NCI-H1694 treated with DMSO at 0.1 percent for 48 hours (cell line): Measurements from ENCODE around the gene DCP2.

ENCODE experiments used
- DNase-seq: peaks from one replicate; lab custom pipeline; 2025; lab: John Stamatoyannopoulos, UW

Gene DCP2

GRCh38 chr5:113022661-113023060, 46.1 kb downstream of the DCP2 start:
- DNase-seq: no peak

- DNase-seq: no peak
These were observed 47.6 kb downstream of the DCP2 start for GRCh38 chr5:113024076-113024697.

GRCh38 chr5:113025596-113025995, 49.0 kb downstream of the DCP2 start:
- DNase-seq: no peak

GRCh38 chr5:113026211-113026610, 49.6 kb downstream of the DCP2 start:
- no peak for DNase-seq

GRCh38 chr5:113027015-113027414, 50.4 kb downstream of the DCP2 start:
- DNase-seq: no peak

- no peak for DNase-seq
These were observed 50.8 kb downstream of the DCP2 start for GRCh38 chr5:113027431-113027830.

GRCh38 chr5:113029614-113030013, 53.0 kb downstream of the DCP2 start:
- no peak for DNase-seq

- DNase-seq: no peak
These were observed 54.5 kb downstream of the DCP2 start for GRCh38 chr5:113031104-113031503.

- DNase-seq: no peak
These were observed 55.0 kb downstream of the DCP2 start for GRCh38 chr5:113031557-113031956.

GRCh38 chr5:113034182-113034773, 57.7 kb downstream of the DCP2 start:
- DNase-seq: no peak

- DNase-seq: no peak
These were observed 58.5 kb downstream of the DCP2 start for GRCh38 chr5:113035096-113035495.

- no peak for DNase-seq
These were observed 59.7 kb downstream of the DCP2 start for GRCh38 chr5:113036321-113036720.

GRCh38 chr5:113036826-113037225, 60.2 kb downstream of the DCP2 start:
- no peak for DNase-seq

GRCh38 chr5:113038136-113038535, 61.5 kb downstream of the DCP2 start:
- no peak for DNase-seq

GRCh38 chr5:113038714-113039113, 62.1 kb downstream of the DCP2 start:
- peak; percentile 50 for DNase-seq

- peak; percentile 91 for DNase-seq
These were observed 62.8 kb downstream of the DCP2 start for GRCh38 chr5:113039229-113039933.

GRCh38 chr5:113039934-113040285, 63.3 kb downstream of the DCP2 start:
- peak; percentile 91 for DNase-seq

- no peak for DNase-seq
These were observed 64.2 kb downstream of the DCP2 start for GRCh38 chr5:113040672-113041260.

- peak; percentile 58 for DNase-seq
These were observed 66.1 kb downstream of the DCP2 start for GRCh38 chr5:113042491-113043243.

GRCh38 chr5:113043491-113043931, 66.9 kb downstream of the DCP2 start:
- DNase-seq: peak; percentile 91

GRCh38 chr5:113044776-113045465, 68.3 kb downstream of the DCP2 start:
- no peak for DNase-seq

- DNase-seq: no peak
These were observed 70.6 kb downstream of the DCP2 start for GRCh38 chr5:113047234-113047633.
